SW480 (cell line): ENCODE measurements around the gene PHF20.
"Not testable (repeated sequence)": the region's sequence is repeated elsewhere in the genome, so short reads cannot be mapped to it uniquely, and the experiment has no call there.

Experiments
- DNase-seq: peaks from one replicate; pipeline ENCODE4 v3.0.0-alpha.2; 2016; ENCODE audit warnings: low spot score

Gene PHF20

DNA sequence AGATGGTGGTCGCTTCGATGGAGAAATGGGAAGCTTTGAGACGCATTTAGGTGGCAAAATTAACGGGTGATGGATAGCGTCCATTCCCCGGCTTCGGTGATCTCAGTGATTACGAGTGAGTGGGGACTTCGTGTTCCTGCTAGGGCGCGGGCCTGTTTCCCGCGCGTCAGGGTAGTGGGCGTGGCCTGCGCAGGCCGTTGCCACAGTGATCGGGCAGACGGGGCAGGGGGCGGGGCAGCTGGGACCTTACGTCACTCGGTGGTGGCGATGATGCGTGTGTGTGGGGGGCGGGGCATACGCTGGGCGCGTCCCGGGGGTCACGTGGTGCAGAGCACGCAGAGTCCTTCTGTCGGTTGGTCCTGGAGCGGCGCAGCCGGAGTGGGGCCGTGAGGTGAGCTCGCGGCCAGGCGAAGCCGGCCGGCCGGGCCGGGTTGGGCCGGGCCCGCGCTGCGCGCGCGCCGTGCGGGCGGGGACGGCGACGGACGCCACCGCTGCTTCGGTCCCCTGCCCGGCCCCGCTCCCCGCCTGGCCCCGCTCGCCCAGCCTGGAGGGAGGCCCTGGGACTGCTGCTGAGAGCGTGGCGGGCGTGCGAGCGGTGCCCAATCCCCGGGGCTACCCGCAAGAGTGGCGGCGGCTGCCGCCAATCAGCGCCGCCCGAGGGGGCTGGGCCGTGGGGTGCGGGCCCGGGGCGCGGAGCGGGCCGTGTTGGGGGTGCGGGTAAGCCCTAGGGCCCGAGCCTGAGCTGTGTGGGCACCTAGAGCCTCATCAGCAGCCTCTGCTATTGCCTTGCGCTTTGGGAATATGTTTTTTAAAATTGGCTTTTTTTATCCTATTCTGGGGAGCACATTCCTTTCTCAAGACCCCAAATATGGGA lies at the start of gene PHF20:
PHF20 (plus strand) TSS at position 327 of the 874 bp plus-strand sequence. CDS start 29,508 bp downstream, outside the sequence.
- DNase-seq = peak; percentile 97

DNA sequence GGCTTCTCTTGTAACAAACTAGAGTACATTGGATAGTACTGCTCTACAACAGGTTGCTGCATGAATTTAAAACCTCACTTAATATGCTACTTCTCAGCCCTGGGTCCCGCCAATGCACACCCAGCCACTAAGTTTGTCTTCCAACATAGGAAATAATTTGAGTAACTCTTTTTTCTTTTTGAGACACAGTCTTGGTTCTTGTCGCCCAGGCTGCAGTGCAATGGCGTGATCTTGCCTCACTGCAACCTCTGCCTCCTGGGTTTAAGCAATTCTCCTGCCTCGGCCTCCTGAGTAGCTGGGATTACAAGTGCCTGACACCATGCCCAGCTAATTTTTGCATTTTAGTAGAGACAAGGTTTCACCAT lies 48.6 kb upstream of the PHF20 start:
- not testable (repeated sequence) for DNase-seq

DNA sequence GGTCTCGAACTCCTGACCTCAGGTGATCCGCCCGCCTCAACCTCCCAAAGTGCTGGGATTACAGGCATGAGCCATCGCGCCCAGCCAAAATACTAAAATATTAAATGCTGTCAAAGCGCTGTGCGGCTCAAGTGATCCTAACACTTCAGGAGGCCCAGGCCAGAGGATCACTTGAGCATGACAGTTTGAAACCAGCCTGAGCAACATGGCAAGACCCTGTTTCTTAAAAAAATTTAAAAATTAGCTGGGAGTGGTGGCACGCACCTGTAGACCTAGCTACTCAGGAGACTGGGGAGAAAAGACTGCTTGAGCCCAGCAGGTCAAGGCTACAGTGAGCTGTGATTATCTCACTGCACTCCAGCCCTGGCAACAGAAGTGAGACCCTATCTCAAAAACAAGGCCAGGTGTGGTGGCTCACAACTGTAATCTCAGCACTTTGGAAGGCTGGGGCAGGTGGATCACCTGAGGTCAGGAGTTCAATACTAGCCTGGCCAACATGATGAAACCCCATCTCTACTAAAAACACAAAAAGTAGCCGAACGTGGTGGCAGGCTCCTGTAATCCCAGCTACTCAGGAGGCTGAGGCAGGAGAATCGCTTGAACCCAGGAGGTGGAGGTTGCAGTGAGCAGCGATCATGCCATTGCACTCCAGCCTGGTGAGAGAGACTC lies 48.0 kb upstream of the PHF20 start:
- not testable (repeated sequence) for DNase-seq

DNA sequence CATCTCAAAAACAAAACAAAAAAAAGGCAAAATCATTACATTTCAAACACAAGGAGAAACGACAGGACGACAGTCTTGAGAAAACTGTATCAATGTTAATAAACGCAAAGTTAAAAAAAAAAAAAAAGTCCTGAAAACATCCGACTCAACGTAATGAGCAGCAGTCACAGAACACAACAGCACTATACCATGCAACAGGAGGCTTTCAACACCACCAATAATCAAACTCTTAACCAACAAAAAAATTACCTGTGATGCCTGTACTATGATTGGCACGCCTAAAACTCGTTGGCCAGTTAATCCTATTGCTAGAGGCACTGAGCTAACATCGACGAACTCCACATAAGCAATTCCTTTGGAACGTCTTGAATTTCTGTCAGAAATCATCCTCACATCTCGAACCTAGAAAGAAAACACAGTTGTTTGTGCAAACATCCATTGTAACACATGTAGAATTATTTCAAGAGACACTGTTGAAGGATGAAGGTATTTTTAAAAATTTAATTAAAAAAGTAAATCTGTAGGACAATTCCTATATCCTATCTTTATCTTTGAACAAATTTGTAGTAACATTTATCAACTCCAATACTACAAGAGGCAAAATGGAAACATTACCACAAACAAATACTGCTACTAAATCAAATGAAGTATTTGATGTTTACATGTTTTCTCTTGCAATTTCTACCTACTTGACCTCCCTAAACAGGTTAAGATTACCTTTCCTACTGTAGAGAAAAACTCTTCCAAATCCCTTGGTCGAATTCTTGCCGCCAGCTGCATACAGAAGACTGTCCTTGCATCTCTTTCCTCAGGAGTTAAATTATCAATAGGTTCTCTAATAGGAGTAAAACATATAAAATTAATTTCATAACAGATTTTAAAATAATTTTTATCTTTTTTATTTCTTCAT lies 47.2 kb upstream of the PHF20 start:
- DNase-seq = no peak

DNA sequence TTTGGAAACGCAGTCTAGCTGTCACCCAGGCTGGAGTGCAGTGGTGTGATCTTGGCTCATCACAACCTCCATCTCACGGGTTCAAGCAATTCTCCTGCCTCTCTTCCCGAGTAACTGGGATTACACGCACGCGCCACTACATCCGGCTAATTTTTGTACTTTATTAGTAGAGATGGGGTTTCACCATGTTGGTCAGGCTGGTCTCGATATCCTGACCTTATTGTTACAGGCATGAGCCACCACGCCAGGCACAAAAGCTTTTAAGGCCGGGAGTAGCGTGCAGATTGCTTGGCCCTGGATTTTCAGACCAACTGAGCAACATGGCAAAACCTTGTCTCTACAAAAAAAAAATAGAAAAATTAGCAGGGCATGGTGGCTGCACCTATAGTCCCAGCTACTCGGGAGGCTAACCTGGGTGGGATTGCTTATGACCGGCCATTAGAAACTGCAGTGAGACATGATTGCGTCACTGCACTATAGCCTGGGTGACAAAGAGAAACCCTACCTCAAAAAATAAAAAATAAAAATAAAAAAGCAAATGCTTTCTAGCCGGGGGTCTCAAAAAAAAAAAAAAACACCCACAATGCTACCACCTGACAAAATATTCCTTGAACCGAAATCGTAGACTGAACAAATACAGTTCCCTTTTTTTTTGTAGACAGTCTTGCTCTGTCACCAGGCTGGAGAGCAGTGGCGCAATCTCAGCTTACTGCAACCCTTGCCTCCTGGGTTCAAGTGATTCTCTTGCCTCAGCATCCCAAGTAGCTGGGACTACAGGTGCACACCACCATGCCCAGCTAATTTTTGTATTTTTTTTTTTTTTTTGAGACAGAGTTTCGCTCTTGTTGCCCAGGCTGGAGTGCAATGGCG lies 44.7 kb upstream of the PHF20 start:
- DNase-seq = no peak

DNA sequence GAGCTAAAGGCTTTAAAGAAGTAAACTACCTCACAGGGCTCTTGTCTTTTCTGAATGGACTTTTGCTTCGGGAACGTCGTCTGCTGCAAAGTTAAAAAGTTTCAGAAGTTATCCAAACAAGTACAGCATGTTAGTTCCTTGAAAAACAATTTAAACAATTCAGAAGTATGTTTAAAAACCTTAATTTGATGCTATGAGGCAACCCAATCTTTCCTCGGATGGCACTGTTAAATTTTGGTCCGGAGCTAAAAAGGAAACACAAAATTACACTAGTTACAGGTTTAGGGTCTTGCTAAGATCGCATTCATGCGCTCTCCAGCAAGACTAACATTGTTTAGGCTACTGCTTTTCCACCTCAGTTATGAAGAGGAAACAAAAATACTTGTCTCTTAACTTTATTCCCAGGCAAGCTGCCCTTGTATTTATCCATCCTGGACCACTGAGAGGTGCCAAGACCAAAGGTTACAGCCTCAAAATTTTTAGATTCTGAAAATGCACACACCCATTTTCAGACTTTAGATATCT lies 42.5 kb upstream of the PHF20 start:
- DNase-seq = no peak

DNA sequence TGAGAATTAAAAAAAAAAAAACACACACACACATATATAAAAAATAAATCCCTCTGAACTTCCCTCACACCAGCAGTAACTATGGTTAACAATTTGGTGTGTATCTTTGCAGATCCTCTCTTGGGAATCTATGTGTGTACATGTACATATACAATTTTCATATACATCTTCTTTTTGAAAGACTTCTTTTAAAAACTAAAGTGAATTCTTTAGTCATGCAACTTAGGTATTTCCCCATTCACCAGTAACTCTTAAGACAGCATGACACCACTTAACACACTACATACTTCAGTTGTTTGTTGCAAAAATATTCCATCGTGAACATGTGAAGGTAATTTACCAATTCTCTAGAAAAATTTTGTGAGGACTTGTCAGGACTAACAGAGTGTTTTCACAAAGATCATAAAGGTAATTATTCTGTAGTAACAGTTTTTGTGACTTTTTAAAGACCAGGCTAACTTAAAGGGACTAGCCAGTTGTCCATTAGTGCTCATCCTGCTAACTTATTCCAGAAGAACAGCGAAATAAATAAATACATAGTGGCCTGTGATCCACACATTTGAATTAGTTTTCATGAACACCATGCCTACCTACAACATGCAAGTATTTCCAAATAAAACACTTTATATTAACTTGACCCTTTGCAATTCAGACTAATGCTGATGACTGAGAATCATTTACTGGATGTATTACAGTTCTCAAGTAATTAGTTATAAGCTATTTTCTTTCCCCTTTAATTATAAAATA lies 41.8 kb upstream of the PHF20 start:
- DNase-seq = no peak

DNA sequence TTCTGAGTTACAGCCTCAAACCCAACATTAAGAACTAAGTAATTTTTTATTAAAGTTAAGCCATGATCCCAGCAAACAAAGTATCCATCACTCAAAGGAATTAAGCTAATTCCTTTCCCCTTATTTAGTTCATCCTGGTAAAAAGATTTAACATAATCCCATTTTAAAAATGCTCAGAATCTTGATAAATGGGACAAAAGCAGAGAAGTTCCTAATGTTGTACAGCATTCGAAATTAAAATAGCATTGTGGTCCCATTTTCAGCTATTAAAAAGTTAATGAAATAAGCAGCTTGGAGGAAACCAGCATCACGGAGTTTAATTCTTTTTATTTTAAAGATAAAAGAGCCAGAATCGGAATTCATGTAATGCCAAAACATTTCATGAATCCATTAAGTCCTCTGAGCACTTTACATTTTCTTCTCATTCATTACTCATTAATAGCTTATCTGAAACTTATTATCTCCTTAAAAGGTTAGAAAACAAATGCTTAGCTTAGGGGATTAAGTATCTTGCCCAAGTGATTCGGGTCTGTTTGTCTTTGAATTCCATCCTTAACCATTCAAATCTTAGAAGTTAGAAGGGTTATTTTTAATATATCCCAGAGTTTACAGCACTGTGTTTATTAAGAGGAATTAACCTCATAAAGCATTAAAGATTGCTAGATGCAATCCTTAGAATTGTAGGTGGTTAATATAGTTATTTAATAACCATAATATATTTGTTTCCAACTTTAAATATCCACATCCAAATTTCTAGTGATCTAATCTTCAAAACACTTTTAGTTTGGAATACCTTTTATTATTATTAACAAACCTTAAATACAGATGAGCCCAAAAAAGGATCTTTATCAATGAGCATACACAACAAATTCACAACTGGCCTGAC lies 41.0 kb upstream of the PHF20 start:
- DNase-seq = no peak

DNA sequence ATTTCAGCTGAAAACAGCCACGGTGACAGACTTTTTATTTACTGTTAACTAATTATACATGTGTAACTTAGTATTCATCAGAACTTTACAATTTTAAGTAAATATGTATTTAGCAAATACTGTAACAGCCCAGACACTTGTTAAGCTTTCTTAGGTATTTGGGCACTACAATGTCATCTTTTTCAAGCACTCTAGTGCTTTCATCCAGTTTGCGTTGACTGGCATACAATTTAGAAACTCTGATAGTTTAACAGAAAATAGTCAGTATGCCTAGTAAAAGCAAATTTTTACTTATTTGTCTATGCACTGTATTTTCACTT lies 40.4 kb upstream of the PHF20 start:
- DNase-seq = no peak

DNA sequence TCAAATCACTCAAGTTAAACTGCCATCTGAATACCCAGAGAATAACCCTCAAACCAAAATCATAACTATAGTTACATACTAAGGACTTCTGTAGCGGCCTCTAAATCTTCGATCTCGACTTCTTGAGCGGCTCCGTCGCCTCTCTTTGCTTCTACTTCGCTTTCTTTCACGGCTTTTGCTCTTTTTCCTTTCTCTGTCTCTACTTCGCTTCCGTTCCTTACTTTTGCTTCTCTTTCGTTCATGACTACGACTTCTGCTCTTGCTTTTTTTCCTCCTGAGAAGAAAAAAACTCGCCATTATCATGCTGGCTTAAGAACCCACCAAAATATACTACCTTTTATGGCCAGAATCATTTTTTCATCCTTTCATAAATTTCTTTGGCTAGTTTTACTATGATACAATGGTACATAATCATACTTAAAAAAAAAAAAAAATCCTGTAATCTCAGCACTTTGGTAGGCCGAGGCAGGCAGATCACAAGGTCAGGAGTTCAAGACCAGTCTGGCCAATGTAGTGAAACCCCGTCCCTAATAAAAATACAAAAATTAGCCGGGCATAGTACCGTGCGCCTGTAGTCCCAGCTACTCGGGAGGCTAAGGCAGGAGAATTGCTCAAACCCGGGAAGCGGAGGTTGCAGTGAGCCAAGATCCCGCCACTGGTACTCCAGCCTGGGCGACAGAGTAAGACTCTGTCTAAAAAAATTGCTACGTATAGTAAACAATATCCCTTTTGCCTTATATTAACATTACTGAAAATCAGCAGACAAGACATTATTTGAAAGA lies 39.8 kb upstream of the PHF20 start:
- no peak for DNase-seq

DNA sequence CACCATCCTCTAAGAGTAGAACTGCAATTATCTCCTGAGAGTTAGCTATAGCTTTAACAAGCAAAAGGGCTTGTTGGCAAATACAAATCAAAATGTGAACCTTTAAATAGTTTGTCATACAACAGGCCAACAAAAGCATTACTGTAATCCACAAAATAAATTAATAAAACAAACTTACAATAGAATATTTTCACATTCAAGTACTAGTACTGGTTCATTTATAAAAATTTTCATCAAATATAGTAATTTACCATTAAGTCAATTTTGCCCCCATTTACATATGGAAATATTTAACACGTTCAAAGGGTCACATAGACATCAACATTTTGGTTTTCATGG lies 39.2 kb upstream of the PHF20 start:
- no peak for DNase-seq

DNA sequence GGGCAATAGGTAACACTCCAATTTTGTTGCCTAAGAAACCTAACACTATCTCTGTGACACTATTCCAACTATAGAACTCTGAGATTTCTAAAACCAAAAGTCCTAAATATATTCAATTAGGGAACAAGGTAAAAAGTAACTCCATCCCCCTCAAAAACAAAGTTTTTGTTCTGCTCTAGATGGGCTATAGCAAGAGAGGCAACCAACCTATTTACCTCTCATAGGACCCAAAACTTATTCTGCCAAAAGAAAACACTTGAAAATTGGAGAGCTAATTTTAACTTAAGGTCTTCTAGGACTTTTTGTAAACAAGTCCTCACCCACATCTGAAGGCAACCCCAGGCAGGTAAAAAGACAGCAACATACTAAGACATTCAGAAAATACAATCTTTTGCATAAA lies 37.4 kb upstream of the PHF20 start:
- DNase-seq = no peak

DNA sequence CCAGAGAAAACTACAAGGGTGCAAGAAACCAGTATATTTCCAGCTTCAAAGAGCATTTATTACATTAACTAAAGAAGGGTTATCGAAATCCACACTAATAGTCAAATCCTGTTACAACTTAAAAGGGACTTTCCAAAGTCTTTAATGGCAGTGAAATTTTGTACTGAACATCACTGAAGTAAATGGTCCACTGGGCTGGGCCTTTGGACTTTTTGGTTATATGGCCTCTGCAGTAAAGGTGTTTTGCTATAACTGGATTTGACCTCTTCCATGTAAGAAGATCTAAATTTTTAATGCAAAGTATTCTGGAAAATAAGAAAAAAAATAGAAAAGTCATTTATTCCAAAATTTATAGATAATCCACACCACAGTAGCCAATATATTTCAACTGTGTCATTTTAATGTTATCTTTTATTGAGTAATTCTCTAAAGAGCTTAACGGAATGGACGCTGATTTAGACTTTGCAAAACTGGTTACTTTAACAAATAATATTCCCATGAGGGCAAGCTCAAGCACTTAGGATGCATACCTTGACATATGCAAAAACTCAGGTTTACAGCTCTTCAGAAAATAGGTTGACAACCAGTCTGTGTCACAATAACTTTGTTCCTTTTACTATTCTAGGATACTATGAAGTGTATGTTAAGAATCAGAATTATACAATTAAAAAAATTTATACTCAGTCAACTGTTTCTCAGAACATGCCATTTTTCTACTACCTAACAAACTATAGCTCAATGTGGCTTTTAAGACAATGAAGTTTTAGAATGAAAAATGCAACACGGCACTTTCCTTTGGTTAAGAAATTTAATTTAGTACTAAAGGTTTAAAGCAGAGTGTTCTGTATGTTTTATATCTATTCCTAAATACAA lies 36.8 kb upstream of the PHF20 start:
- no peak for DNase-seq

DNA sequence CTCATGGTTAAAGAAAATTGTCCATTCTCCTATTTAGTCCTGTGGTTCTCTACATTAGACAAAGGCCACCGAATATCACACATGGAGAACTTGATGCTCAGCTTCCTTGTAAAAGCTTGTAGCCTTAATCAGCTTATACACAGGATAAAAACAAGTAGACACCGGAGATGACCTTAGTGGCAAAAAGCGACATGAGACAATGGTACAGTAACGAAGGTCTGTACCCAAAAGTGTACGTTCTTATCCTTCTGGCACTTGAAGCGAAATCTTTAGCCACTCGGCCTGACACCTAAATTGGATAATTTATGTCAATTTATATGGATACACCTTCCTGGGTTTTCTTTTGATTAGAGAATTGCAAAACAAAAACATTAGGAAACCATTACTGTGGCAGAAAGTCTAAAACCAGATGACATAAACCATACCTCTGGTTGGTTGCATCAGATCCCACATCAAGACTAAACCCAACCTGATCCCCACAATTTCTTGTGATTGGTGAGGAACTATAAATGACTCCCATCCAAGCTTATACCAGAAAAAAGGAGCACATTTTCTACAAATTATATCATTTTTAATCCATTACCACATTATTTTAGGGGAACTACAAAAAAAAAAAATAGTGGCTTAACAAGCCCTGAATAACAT lies 35.9 kb upstream of the PHF20 start:
- DNase-seq = no peak

DNA sequence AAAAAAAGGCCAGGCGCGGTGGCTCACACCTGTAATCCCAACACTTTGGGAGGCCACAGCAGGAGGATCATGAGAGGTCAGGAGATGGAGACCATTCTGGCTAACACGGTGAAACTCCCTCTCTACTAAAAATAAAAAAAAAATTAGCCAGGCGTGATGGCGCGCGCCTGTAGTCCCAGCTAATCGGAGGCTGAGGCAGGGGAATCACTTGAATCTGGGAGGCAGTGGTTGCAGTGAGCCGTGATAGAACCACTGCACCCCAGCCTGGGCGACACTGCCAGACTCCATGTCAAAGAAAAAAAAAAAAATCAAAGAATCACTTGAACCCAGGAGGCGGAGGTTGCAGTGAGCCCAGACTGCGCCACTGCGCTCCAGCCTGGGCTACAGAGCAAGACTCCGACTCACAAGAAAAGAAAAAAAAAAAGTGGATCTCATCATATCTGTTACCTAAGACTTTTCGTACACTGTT lies 33.9 kb upstream of the PHF20 start:
- DNase-seq = no peak

DNA sequence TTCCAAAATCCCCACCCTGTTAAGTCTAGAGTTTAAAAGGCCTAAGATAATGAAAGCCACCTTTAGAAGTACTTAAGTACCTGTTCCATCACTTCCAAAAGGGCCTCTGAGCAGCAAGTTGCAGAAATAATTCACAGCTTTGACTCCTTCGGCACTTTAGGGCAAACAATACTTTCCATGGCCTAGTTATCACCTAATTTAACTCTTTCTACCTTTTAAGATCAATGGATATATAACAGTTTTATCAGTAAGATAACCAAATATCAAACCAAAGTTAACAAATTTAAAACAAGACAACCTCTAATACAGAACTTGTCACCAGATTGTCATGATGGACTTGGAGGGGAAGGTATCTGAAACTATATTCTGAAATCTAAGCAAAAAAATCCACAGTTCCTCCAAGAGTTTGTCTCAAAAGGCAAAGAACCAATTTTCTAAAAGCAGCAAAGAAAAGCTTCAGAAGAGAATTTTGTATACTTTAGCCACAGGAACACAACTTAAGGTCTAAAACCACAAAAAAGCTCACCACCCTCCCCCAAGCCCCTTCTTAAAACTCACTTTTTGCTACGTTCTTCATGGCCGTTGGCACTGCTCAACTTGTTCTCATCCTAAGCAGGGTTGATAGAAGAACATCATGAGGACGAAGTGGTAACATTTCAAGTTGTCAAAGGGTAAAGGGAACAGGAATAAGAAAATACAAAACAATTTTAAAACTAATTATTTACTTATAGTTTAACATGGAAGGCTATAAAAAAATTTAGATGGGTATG lies 33.2 kb upstream of the PHF20 start:
- no peak for DNase-seq
